ENCODE measurements around the gene C5orf58.

- no peak for TF ChIP-seq CTCF (IDR thresholded peaks at IDR 0.05)
- no peak for TF ChIP-seq POLR2A (IDR thresholded peaks at IDR 0.05)
- no peak for TF ChIP-seq POLR2AphosphoS5 (IDR thresholded peaks at IDR 0.05)
Observed at GRCh38 chr5:170279459-170279817, 46.7 kb downstream of the C5orf58 start.
